Neural cell (in vitro differentiated cells): ENCODE results near the gene SRRM5. TPM values are rescaled to one million over a fixed set of nuclear protein-coding genes. Genes with fewer than 3 reads are reported as not detected.

Source experiments
- H2AFZ ChIP-seq: fragments of 200-600, 300-800 bp; sonication (generic), shearing (Covaris generic); 2 replicates; pipeline ENCODE4 v1.6.0; 2014; ENCODE audit warnings: low read depth, mild to moderate bottlenecking, antibody characterized with exemption, low read length, moderate library complexity
- H3F3A ChIP-seq: fragments of 200-600 bp; shearing (Covaris generic); 2 replicates; pipeline ENCODE4 v1.6.1; 2016; ENCODE audit warnings: mild to moderate bottlenecking, moderate library complexity, mixed read lengths, antibody characterized with exemption, low read length; ENCODE audit not compliant: insufficient read depth, poor library complexity, severe bottlenecking
- H3K27ac ChIP-seq: fragments of 200-600, 300-800 bp; sonication (generic), shearing (Covaris generic); 2 replicates; pipeline ENCODE4 v1.5.1; 2014; ENCODE audit warnings: mild to moderate bottlenecking, low read length, moderate library complexity
- H3K27me3 ChIP-seq: fragments of 300-800, 200-600 bp; sonication (generic), shearing (Covaris generic); 2 replicates; pipeline ENCODE4 v1.6.0; 2014; ENCODE audit warnings: mild to moderate bottlenecking, low read depth, low read length, moderate library complexity; ENCODE audit not compliant: insufficient read depth
- H3K36me3 ChIP-seq: fragments of 300-800, 200-600 bp; sonication (generic), shearing (Covaris generic); 2 replicates; pipeline ENCODE4 v1.5.1; 2014; ENCODE audit warnings: mild to moderate bottlenecking, antibody characterized with exemption, low read length, moderate library complexity; ENCODE audit not compliant: insufficient read depth
- H3K4me2 ChIP-seq: fragments of 300-800, 200-600 bp; sonication (generic), shearing (Covaris generic); 2 replicates; pipeline ENCODE4 v1.6.0; 2014; ENCODE audit warnings: mild to moderate bottlenecking, low read length
- H3K4me3 ChIP-seq: fragments of 300-800, 200-600 bp; sonication (generic), shearing (Covaris generic); 2 replicates; pipeline ENCODE4 v1.5.1; 2014; ENCODE audit warnings: mild to moderate bottlenecking, low read length, moderate library complexity
- H3K79me2 ChIP-seq: fragments of 200-600 bp; shearing (Covaris generic); replicated peaks from 2 replicates; pipeline ENCODE4 v1.6.0; 2014; ENCODE audit warnings: mild to moderate bottlenecking, low read length, moderate library complexity; ENCODE audit not compliant: insufficient read depth
- H3K9ac ChIP-seq: fragments of 300-800, 200-600 bp; sonication (generic), shearing (Covaris generic); 2 replicates; pipeline ENCODE4 v1.6.1; 2016; ENCODE audit warnings: mild to moderate bottlenecking, low read length, mixed read lengths
- H3K9me2 ChIP-seq: fragments of 200-600 bp; shearing (Covaris generic); 2 replicates; pipeline ENCODE4 v1.6.1; 2016; ENCODE audit warnings: mild to moderate bottlenecking, low read length, mixed read lengths; ENCODE audit not compliant: insufficient read depth
- H3K9me3 ChIP-seq: fragments of 200-600, 300-800 bp; sonication (generic), shearing (Covaris generic); 2 replicates; pipeline ENCODE4 v1.6.1; 2016; ENCODE audit warnings: mild to moderate bottlenecking, mixed run types, low read length, moderate library complexity, mixed read lengths
- H4K20me1 ChIP-seq: fragments of 200-600 bp; shearing (Covaris generic); 2 replicates; pipeline ENCODE4 v1.6.1; 2016; ENCODE audit warnings: mild to moderate bottlenecking, mixed run types; ENCODE audit not compliant: insufficient read depth
- EP300 ChIP-seq: fragments of 450-650 bp; conservative IDR thresholded peaks from 2 replicates; pipeline ENCODE4 v1.6.1; 2014; ENCODE audit warnings: antibody characterized with exemption, mild to moderate bottlenecking, moderate library complexity; ENCODE audit not compliant: poor library complexity, severe bottlenecking
- EZH2 ChIP-seq: fragments of 200-600, 300-800 bp; shearing (Covaris generic), sonication (generic); IDR thresholded peaks from 2 replicates; pipeline ENCODE4 v1.6.1; 2014; ENCODE audit warnings: antibody characterized with exemption, low read length, borderline replicate concordance, mild to moderate bottlenecking; ENCODE audit not compliant: insufficient read depth, poor library complexity, severe bottlenecking
- MXI1 ChIP-seq: fragments of 450-650 bp; conservative IDR thresholded peaks from 2 replicates; pipeline ENCODE4 v1.6.1; 2014; ENCODE audit warnings: antibody characterized with exemption, mild to moderate bottlenecking; ENCODE audit not compliant: poor library complexity, severe bottlenecking
- POLR2AphosphoS5 ChIP-seq: IDR thresholded peaks from 2 replicates; pipeline ENCODE4 v1.6.1; 2012
- RAD21 ChIP-seq: fragments of 450-650 bp; conservative IDR thresholded peaks from 2 replicates; pipeline ENCODE4 v1.6.1; 2014; ENCODE audit warnings: antibody characterized with exemption, mild to moderate bottlenecking, moderate library complexity
- SMC3 ChIP-seq: fragments of 450-650 bp; conservative IDR thresholded peaks from 2 replicates; pipeline ENCODE4 v1.6.1; 2014; ENCODE audit warnings: antibody characterized with exemption, mild to moderate bottlenecking, moderate library complexity; ENCODE audit not compliant: poor library complexity
- TAF1 ChIP-seq: IDR thresholded peaks from 2 replicates; pipeline ENCODE4 v1.6.1; 2012; ENCODE audit warnings: low read depth
- polyA plus RNA-seq: library from polyadenylated mRNA; depleted of rRNA; stranded (reverse); fragments of >200 nt; gene quantifications from 2 replicates; pipeline ENCODE4 v1.2.3, GENCODE V29; 2014
- TF ChIP-seq, protein P1 (sequence below): IDR thresholded peaks from 2 replicates; pipeline ENCODE4 v1.6.1; 2012; ENCODE audit warnings: borderline replicate concordance
- TF ChIP-seq, protein P2 (sequence below): fragments of 450-650 bp; IDR thresholded peaks from 2 replicates; pipeline ENCODE4 v1.5.1; 2014; ENCODE audit warnings: antibody characterized with exemption, mild to moderate bottlenecking, moderate library complexity; ENCODE audit not compliant: poor library complexity, severe bottlenecking

Gene SRRM5
- polyA plus RNA-seq, 1 donor from 2014 or later, result not detected

GRCh38 chr19:43581467-43581866 is 30.4 kb upstream of the SRRM5 start:
- Histone ChIP-seq H3K27ac (no peak overlapping the region), H4K20me1 (no peaks in the 10 kb centered on the region), H3K36me3 (peaks cover 2% of the 10 kb centered on the region), H3K9me2 (no peaks in the 10 kb centered on the region), H3K9ac (no peak overlapping the region), H3F3A (no peaks in the 10 kb centered on the region), H3K79me2 (no peaks in the 10 kb centered on the region), H3K4me3 (no peak overlapping the region), H3K4me2 (no peak overlapping the region), H2AFZ (no peak overlapping the region), H3K9me3 (no peaks in the 10 kb centered on the region), H3K27me3 (no peaks in the 10 kb centered on the region)
- no peak for TF ChIP-seq RAD21
- no peak for TF ChIP-seq MXI1
- TF ChIP-seq POLR2AphosphoS5, result no peak
- TF ChIP-seq, protein P1, sequence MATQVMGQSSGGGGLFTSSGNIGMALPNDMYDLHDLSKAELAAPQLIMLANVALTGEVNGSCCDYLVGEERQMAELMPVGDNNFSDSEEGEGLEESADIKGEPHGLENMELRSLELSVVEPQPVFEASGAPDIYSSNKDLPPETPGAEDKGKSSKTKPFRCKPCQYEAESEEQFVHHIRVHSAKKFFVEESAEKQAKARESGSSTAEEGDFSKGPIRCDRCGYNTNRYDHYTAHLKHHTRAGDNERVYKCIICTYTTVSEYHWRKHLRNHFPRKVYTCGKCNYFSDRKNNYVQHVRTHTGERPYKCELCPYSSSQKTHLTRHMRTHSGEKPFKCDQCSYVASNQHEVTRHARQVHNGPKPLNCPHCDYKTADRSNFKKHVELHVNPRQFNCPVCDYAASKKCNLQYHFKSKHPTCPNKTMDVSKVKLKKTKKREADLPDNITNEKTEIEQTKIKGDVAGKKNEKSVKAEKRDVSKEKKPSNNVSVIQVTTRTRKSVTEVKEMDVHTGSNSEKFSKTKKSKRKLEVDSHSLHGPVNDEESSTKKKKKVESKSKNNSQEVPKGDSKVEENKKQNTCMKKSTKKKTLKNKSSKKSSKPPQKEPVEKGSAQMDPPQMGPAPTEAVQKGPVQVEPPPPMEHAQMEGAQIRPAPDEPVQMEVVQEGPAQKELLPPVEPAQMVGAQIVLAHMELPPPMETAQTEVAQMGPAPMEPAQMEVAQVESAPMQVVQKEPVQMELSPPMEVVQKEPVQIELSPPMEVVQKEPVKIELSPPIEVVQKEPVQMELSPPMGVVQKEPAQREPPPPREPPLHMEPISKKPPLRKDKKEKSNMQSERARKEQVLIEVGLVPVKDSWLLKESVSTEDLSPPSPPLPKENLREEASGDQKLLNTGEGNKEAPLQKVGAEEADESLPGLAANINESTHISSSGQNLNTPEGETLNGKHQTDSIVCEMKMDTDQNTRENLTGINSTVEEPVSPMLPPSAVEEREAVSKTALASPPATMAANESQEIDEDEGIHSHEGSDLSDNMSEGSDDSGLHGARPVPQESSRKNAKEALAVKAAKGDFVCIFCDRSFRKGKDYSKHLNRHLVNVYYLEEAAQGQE, result no peak
- TF ChIP-seq, protein P2, sequence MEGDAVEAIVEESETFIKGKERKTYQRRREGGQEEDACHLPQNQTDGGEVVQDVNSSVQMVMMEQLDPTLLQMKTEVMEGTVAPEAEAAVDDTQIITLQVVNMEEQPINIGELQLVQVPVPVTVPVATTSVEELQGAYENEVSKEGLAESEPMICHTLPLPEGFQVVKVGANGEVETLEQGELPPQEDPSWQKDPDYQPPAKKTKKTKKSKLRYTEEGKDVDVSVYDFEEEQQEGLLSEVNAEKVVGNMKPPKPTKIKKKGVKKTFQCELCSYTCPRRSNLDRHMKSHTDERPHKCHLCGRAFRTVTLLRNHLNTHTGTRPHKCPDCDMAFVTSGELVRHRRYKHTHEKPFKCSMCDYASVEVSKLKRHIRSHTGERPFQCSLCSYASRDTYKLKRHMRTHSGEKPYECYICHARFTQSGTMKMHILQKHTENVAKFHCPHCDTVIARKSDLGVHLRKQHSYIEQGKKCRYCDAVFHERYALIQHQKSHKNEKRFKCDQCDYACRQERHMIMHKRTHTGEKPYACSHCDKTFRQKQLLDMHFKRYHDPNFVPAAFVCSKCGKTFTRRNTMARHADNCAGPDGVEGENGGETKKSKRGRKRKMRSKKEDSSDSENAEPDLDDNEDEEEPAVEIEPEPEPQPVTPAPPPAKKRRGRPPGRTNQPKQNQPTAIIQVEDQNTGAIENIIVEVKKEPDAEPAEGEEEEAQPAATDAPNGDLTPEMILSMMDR, result no peak
- TF ChIP-seq EZH2, result no peak
- no peak for TF ChIP-seq SMC3
- TF ChIP-seq TAF1, result no peak
- TF ChIP-seq EP300, result no peak

GRCh38 chr19:43582495-43582894 is 29.4 kb upstream of the SRRM5 start:
- Histone ChIP-seq H2AFZ (no peak overlapping the region), H3K4me2 (no peak overlapping the region), H3K9me2 (no peaks in the 10 kb centered on the region), H4K20me1 (no peaks in the 10 kb centered on the region), H3K79me2 (no peaks in the 10 kb centered on the region), H3K4me3 (no peak overlapping the region), H3K27ac (no peak overlapping the region), H3K27me3 (no peaks in the 10 kb centered on the region), H3F3A (no peaks in the 10 kb centered on the region), H3K36me3 (peaks cover 7% of the 10 kb centered on the region), H3K9me3 (no peaks in the 10 kb centered on the region), H3K9ac (no peak overlapping the region)
- TF ChIP-seq, protein P2, result no peak
- TF ChIP-seq TAF1 (no peak), POLR2AphosphoS5 (no peak), EZH2 (no peak), SMC3 (no peak), MXI1 (no peak), EP300 (no peak), RAD21 (no peak)
- TF ChIP-seq, protein P1, result no peak
